Sigmoid colon (tissue), 4 donors: Measurements from ENCODE around the gene MRAS.
A peak's percentile ranks its signal among the peaks of the same experiment; 100 is the strongest.

Experiments
- CTCF ChIP-seq, 4 experiments: fragments of 450-650 bp in 3 of 4; fragments of 200-600 bp in 1 of 4; IDR thresholded peaks; one replicate each; pipeline ENCODE4 v1.5.1; 2016 to 2019; ENCODE audit warnings: antibody characterized with exemption in 4 of 4, mild to moderate bottlenecking in 3 of 4, moderate library complexity in 2 of 4
- EP300 ChIP-seq, 4 donors: sonication (generic); formaldehyde crosslinking; IDR thresholded peaks; one replicate each; pipeline ENCODE4 v1.6.1; 2017; ENCODE audit warnings: antibody characterized with exemption in 4 of 4
- POLR2A ChIP-seq, 2 donors: fragments of 450-650 bp; IDR thresholded peaks; one replicate each; pipeline ENCODE4 v1.6.1; 2016; ENCODE audit warnings: antibody characterized with exemption in 2 of 2, mild to moderate bottlenecking in 2 of 2, moderate library complexity in 2 of 2
- POLR2AphosphoS5 ChIP-seq, 4 donors: sonication (generic); formaldehyde crosslinking; IDR thresholded peaks; one replicate each; pipeline ENCODE4 v1.6.1; 2017; ENCODE audit warnings: antibody characterized with exemption in 4 of 4

- TF ChIP-seq POLR2AphosphoS5 (IDR thresholded peaks at IDR 0.05): no peak
- peak in 3 of 4 experiments; percentile 6 to 58 (median 44) for TF ChIP-seq CTCF (IDR thresholded peaks at IDR 0.05)
- TF ChIP-seq POLR2A (IDR thresholded peaks at IDR 0.05): no peak
- no peak for TF ChIP-seq EP300 (IDR thresholded peaks at IDR 0.05)
Observed at GRCh38 chr3:138332472-138333073, 15.8 kb upstream of the MRAS start.
